HG02763 (cell line): ENCODE measurements around the gene KPNB1.

Experiments
- ATAC-seq: cut with Tn5 transposase; IDR thresholded peaks from one replicate; pipeline ENCODE4 v1.9.1; 2021; ENCODE audit warnings: mild to moderate bottlenecking, moderate library complexity; ENCODE audit not compliant: unreplicated experiment

Gene KPNB1

DNA sequence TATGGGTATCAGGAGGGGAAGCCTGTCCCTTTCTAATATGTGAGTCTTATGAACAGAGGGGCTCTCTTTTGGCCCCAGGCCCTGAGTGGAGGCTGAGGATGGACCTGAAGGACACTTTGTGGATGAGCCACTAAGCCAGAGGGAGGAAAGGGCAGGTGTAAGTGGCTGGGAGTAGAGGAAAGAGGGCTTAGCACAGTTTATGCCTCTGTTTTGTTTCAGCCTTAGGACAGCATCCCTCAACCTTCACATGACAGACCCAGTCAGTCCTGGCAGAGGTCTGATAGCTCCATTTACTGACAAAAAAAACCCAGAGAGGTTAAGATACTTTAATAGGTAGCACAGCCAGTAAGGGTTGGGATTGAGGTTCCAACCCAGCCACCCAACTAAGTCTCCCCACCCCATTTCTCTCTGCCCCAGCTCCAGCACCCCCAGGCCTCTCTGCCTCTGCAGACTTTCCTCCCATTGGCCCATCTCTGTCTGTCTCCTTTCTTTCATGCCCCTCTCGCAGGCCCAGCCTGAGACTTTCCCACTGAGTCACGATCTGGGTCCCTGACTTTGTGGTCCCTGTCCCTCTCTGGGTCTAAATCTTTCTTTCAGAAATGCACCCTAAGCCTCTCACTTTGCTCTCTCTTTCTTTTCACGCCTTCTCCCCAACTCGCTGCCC, 78.6 kb downstream of the KPNB1 start:
- ATAC-seq = no peak

DNA sequence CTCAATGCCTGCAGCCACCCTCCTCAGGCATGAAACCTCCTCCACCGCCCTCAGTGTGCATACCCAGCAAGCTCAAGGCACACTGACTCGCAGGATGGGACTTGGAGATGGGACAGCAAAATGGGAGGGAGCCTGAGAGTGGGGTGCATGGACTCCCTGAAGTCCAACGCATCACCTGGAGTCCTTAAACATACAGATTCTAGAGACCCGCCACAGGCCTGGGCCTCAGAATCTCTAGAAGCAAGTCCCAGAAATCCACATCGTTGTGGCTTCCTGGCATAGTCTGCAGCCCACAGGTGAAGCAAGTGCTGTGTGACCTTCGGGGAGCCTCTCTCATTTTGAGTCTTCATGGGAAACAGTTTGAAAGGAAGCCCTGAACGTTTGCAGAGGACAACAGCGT, 79.8 kb downstream of the KPNB1 start:
- no peak for ATAC-seq

DNA sequence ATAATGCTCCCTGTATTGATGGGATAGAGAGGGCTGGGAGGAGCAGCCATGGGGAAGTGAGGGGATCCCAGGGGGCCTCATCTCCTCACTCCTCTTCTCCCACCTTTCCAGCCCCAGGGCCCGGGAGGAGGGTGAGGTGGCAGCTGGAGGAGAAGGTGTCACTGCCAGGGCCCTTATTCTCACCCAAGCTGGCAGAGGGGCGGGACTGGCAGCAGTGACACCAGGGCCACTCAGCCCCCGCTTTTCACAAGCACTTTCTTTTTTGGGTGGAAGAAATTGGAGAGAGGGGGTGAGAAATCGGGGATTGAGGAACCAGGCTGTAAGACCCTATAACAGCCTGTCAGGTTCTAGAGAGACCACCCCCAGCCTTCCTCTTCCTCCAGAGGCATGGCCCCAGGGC, 81.0 kb downstream of the KPNB1 start:
- ATAC-seq = no peak

DNA sequence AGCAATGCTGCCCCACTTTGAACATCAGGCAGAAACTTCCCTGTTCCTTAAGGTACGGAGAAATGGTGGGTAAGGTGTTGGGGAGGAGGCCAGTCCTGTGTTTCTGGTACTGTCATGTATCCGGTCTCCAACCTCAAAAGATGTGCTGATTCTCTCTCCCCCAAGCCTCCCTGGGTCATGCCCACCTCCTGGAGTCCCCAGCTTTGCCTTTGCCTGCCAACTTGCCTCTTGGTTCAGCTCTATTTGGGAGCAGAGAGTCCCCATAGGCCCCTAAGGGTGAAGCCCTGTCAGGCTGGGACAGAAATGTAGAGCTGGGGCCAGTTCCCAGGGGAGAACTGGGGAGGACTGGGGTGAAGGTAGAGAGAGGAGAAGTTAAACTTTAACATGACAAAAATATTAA, 81.7 kb downstream of the KPNB1 start:
- ATAC-seq = no peak

DNA sequence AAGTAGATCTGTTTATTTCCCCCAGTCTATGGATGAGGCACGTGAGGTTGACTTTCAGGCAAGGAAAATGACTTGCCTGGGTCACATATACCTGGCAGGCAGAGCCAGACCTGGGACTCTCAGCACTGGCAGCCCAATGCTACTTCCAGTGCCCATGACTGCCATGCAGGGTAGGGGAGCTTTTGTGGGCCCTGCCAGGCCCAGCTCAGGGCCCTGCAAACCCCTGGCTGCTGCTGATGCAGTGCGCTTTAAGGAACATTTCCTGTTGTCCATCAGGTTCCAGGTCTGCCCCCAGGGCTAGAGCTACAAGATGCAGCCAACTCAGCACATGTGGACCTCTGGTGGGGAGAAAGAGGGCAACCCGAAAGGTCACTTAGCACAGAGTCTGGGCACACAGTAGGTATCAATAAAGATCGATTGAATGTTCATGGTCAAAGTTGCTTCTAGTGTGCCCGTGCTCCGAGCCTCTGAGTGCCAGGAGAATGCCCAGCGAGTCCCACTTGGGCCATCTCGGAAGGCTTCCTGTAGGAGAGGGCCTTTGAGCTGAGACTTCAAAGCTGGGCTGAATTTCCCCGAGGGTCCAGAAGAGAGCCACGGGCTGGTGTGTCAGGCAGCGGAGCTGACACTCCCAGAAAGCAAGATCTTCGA, 82.8 kb downstream of the KPNB1 start:
- ATAC-seq = no peak

DNA sequence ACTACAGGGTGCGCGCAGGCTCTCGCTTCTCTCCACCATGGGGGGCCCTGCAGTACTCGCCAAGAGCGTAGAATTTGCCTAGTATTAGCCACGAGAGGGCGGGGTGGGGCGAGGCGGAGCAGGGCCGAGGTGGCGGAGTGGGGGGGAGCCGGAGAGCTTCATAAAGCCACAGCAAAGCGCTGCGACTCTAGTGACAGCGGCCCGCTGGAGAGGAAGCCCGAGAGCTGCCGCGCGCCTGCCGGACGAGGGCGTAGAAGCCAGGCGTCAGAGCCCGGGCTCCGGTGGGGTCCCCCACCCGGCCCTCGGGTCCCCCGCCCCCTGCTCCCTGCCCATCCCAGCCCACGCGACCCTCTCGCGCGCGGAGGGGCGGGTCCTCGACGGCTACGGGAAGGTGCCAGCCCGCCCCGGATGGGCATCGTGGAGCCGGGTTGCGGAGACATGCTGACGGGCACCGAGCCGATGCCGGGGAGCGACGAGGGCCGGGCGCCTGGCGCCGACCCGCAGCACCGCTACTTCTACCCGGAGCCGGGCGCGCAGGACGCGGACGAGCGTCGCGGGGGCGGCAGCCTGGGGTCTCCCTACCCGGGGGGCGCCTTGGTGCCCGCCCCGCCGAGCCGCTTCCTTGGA, 83.4 kb downstream of the KPNB1 start, which contains the start of gene TBX21:
Gene TBX21, plus strand, starts transcription at position 190 of the 627 bp plus-strand sequence. Its CDS starts 219 bp downstream, at position 409.
- peak; percentile 63 for ATAC-seq

DNA sequence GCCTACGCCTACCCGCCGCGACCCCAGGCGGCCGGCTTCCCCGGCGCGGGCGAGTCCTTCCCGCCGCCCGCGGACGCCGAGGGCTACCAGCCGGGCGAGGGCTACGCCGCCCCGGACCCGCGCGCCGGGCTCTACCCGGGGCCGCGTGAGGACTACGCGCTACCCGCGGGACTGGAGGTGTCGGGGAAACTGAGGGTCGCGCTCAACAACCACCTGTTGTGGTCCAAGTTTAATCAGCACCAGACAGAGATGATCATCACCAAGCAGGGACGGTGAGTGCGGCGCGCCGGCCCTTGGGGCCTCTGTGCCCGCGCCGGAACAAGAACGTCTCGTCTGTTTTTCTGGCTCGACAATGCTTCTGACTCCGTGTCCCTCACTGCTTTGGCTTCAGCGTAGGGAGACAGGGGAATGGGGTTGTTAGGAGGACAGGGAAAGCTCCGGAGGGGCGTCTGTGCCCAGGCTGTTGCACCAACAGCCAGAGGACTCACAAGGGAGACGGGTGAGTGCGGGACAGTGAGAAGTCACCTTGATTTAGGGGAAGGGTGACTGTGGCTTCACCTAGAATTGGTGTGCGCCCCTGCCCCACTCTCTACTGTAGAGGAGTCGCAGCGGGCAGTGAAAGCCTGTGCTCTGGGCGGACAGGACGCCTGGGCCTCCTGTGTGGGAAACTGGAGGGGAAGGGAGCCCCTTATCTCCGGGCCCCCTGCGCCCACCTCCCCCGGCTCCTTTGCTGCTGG, 84.1 kb downstream of the KPNB1 start:
- ATAC-seq = peak; percentile 9

DNA sequence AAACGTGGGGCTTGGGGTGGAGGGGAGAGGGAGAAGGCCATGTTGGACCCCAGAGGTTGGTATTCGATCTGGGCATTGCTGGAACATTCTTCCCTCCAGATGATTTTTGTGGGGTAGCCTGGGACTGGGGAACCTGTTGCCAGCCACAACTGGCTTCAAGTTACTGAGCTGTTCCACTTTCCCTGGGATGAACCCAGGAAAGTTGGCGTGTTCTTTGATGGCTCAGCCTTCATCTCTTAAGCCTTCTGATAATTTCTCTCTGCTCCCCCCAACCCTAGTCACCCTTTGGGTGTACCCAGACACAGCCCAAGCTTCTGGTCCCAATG, 85.4 kb downstream of the KPNB1 start:
- ATAC-seq = no peak
